ENCODE results near the gene IGLL1.
"Not testable (repeated sequence)": the region's sequence is repeated elsewhere in the genome, so short reads cannot be mapped to it uniquely, and the experiment has no call there.

IGLL1 gene

GRCh38 chr22:23542391-23542790, 37.7 kb downstream of the IGLL1 start:
- not testable (repeated sequence) for DNase-seq (ENCODE audit: low read depth in 2 of 3, low spot score in 2 of 3)

GRCh38 chr22:23541849-23542281, 38.2 kb downstream of the IGLL1 start:
- DNase-seq (ENCODE audit: low read depth in 2 of 3, low spot score in 2 of 3) = not testable (repeated sequence)

- not testable (repeated sequence) for DNase-seq (ENCODE audit: low read depth in 2 of 3, low spot score in 2 of 3)
These were observed 39.3 kb downstream of the IGLL1 start for GRCh38 chr22:23540837-23541236.

GRCh38 chr22:23539839-23540198, 40.3 kb downstream of the IGLL1 start:
- not testable (repeated sequence) for DNase-seq (ENCODE audit: low read depth in 2 of 3, low spot score in 2 of 3)

GRCh38 chr22:23539135-23539838, 40.8 kb downstream of the IGLL1 start:
- peak; percentile 32 to 55 (median 50) for DNase-seq (ENCODE audit: low read depth in 2 of 3, low spot score in 2 of 3)

GRCh38 chr22:23538696-23539030, 41.4 kb downstream of the IGLL1 start:
- not testable (repeated sequence) for DNase-seq (ENCODE audit: low read depth in 2 of 3, low spot score in 2 of 3)

GRCh38 chr22:23537830-23538695, 42.0 kb downstream of the IGLL1 start:
- not testable (repeated sequence) for DNase-seq (ENCODE audit: low read depth in 2 of 3, low spot score in 2 of 3)

- DNase-seq (ENCODE audit: low read depth in 2 of 3, low spot score in 2 of 3) = no peak
These were observed 42.7 kb downstream of the IGLL1 start for GRCh38 chr22:23537416-23537815.

GRCh38 chr22:23536821-23537345, 43.2 kb downstream of the IGLL1 start:
- no peak for DNase-seq (ENCODE audit: low read depth in 2 of 3, low spot score in 2 of 3)

GRCh38 chr22:23535790-23536661, 44.1 kb downstream of the IGLL1 start:
- DNase-seq (ENCODE audit: low read depth in 2 of 3, low spot score in 2 of 3) = not testable (repeated sequence)

- no peak for DNase-seq (ENCODE audit: low read depth in 2 of 3, low spot score in 2 of 3)
These were observed 45.0 kb downstream of the IGLL1 start for GRCh38 chr22:23534851-23535717.

GRCh38 chr22:23534201-23534850, 45.8 kb downstream of the IGLL1 start:
- DNase-seq (ENCODE audit: low read depth in 2 of 3, low spot score in 2 of 3) = no peak

- DNase-seq (ENCODE audit: low read depth in 2 of 3, low spot score in 2 of 3) = no peak
These were observed 46.3 kb downstream of the IGLL1 start for GRCh38 chr22:23533771-23534191.

GRCh38 chr22:23533328-23533762, 46.7 kb downstream of the IGLL1 start:
- DNase-seq (ENCODE audit: low read depth in 2 of 3, low spot score in 2 of 3) = no peak

- no peak for DNase-seq (ENCODE audit: low read depth in 2 of 3, low spot score in 2 of 3)
These were observed 47.4 kb downstream of the IGLL1 start for GRCh38 chr22:23532731-23533130.

- no peak for DNase-seq (ENCODE audit: low read depth in 2 of 3, low spot score in 2 of 3)
These were observed 48.0 kb downstream of the IGLL1 start for GRCh38 chr22:23531966-23532705.

- DNase-seq (ENCODE audit: low read depth in 2 of 3, low spot score in 2 of 3) = no peak
These were observed 48.7 kb downstream of the IGLL1 start for GRCh38 chr22:23531283-23531956.

- DNase-seq (ENCODE audit: low read depth in 2 of 3, low spot score in 2 of 3) = no peak
These were observed 49.3 kb downstream of the IGLL1 start for GRCh38 chr22:23530766-23531282.
